Measurements from ENCODE around the gene DOCK2.
"Not testable (repeated sequence)": the region's sequence is repeated elsewhere in the genome, so short reads cannot be mapped to it uniquely, and the experiment has no call there.

Gene DOCK2

DNA sequence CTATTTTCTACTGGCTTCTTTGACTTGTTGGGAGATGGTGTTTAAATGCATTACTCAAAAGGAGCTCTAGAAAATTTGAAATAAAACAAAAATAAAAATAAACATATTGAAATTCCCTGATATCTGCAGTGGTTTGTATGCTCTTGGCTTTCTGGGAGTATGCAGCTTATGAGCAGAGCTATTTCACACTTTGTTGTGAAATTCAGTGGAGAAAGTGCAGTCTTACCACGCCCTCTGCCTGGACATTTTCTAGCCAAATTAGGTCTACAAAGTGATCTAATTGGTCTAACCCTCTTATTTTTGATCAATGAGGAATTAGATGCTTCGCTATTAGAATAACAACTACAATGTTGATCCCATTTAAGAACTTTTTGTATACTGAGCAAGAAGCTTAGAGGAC is 276.4 kb downstream of the DOCK2 start:
- no peak for DNase-seq

- no peak for DNase-seq
Measured at GRCh38 chr5:169914766-169915165, 277.7 kb downstream of the DOCK2 start.

GRCh38 chr5:169917500-169917899 is 280.4 kb downstream of the DOCK2 start:
- DNase-seq, result no peak

- no peak for DNase-seq
Measured at GRCh38 chr5:169918228-169918627, 281.2 kb downstream of the DOCK2 start.

DNA sequence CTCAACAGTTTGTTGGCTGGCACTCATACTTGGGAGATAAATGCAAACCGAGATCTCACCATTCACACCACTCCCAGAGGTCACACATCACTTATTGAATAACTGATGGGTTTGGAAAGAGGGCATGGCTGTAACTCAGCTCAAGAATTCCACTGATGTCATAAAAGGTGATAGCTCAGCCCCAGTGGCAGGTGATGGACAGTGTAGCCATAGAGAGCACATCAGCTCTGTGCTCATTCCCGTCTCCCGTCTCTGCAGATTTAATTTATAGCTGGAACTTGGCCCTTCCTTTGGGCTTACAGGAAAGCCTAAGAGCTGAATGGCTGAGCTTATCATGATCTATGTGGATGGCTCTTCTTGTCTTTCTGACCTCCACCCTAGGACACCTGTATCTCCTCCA is 283.4 kb downstream of the DOCK2 start:
- DNase-seq, result no peak

DNA sequence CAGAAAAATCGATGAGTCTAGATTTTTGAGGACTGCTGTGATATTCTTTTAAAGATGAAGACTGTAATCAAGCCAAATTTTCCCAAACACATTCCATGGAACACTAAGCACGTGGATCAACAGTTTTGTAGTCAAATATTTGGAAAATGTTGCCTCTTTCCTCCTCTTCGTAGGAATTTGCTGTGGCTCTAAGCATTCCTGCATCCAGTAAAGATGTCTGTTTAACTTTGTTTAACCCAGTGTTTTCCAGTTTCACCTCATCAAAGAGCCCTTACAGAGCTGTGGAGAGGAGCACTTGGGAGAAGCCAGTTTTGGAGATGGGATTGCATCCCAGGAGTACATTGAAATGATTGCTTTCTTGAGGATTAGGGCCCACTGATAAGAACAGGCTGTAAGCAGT is 284.3 kb downstream of the DOCK2 start:
- no peak for DNase-seq

DNA sequence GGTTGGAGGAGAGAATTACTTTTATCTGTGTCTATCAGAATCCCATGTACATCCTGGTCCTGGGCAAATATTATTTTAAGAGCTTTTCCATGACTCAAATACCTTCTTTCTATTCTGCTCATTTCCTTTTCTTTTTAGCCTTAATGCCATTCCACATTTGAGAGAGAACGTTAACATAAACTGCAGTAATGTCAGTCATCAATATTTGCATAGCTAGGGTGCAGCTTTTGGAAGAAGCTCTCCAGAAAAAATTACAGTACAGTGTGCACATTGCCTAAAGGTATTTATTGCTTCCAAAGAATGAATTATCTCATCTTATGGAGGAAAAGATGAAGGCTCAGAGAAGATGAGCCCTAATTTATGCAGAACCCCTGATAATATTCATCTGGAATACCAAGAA is 284.9 kb downstream of the DOCK2 start:
- no peak for DNase-seq

DNA sequence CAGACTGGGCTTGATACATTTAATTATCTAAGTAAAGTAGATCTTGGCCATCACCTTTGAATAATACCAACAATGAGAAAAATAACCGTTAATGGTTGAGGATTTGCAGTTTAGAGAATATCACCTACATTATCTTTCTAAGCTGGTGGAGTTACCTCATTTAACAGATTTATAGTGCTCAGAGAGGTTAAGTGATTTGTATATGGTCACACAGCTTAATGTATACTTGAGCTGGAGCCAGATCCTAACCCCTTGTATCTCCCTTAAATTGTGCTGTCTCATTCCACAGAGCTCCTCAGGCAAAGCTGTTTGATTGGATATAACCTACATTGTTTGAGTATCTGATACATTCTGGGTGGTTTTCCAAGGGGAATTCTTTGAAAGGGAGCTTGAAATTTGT is 285.4 kb downstream of the DOCK2 start:
- no peak for DNase-seq

DNA sequence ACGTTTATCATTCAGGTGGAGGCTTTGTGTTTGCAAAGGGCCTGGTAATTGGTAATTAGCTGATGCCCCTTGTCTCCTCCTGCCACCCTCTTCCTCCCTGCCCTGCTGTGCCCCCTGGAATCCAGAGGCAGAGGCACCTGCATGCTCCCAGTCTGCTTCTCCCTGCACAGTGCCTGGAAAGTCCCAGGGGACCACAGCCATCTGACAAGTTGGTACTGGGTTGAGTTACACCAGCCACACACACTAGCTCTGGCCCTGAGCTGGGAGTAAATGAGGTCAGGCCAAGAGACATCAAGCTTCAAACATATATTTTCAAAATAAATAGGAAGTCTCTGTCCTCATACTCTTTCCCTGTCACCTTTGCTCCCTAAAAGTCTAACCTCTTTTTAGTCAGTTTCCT is 286.9 kb downstream of the DOCK2 start:
- no peak for DNase-seq

DNA sequence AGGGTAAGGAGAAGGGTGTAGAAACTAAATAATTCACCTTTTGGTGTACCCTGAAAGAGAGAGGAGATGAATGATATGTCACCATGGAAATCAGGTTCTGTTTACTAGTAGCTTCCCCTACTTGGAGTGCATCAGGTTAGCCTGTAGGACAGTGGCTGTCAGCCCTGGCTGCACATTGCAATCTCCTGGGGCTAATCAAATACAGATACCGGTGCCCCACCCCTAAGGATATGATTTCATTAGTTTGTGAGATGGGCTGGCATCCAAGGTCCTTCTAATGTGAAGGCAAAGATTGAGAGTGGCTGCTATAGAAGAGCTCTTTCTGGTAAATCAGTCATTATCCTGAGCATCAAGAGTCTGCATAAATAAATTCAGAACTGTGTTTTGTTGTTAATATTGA is 296.1 kb downstream of the DOCK2 start:
- no peak for DNase-seq

GRCh38 chr5:169933616-169934015 is 296.5 kb downstream of the DOCK2 start:
- DNase-seq, result no peak

- no peak for DNase-seq
Measured at GRCh38 chr5:169934990-169935389, 297.9 kb downstream of the DOCK2 start.

GRCh38 chr5:169935762-169936161 is 298.7 kb downstream of the DOCK2 start:
- no peak for DNase-seq

DNA sequence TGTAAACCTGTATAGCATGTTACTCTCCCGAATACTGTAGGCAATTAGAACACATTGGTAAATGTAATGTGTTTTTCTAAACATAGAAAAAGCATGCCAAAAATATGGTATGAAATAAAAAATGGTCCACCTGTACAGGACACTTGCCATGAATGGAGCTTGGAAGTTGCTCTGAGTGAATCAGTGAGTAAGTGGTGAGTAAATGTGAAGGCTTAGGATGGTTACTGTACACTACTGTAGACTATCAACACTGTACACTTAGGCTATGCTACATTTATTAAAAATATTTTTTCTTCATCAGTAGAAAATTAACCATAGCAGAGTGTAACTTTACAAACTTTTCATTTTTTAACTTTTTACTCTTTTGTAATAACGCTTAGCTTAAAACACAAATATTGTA is 301.4 kb downstream of the DOCK2 start:
- DNase-seq, result no peak

DNA sequence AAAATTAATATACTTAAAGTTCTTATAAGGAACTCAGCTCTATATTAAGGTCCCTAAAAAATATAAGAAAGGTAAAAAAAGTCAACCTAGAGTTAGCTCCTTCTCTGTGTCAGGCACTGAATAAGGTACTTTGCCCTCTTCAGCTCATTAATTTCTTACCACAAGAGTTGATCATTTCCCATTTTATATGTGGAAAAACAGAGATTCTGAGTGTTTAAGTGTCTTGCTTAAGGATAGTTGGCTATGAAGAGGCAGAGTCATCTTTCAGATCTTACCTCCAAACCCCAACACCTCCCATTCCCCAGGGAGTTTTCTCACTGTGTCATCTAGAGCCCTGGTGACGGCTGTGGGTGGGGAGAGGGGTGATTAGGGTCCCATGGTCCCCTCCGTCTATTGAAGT is 302.7 kb downstream of the DOCK2 start:
- DNase-seq, result no peak

DNA sequence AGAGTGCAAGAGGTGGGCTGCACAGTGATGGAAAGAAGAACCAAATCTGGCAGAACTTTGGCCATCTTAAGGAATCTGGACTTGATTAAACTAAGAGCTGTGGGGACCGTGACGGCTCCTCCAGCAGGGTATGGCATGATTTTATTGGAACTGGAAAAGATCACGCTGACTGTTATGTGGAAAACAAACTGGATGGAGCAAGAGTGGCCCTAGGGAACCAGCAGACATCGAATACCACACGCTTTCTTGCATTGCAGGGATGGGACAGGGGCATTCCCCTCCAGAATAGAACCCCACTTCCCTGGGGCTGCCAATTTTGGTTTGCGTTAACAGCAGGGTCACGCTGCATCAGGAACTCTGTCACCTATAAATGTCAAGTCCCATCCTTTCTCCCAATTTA is 304.5 kb downstream of the DOCK2 start:
- no peak for DNase-seq

- no peak for DNase-seq
Measured at GRCh38 chr5:169942181-169942580, 305.1 kb downstream of the DOCK2 start.

GRCh38 chr5:169943026-169943425 is 306.0 kb downstream of the DOCK2 start:
- no peak for DNase-seq

GRCh38 chr5:169944115-169944514 is 307.0 kb downstream of the DOCK2 start:
- DNase-seq, result no peak

- DNase-seq, result no peak
Measured at GRCh38 chr5:169944922-169945680, 308.0 kb downstream of the DOCK2 start.

GRCh38 chr5:169945831-169946261 is 308.8 kb downstream of the DOCK2 start:
- DNase-seq, result no peak

DNA sequence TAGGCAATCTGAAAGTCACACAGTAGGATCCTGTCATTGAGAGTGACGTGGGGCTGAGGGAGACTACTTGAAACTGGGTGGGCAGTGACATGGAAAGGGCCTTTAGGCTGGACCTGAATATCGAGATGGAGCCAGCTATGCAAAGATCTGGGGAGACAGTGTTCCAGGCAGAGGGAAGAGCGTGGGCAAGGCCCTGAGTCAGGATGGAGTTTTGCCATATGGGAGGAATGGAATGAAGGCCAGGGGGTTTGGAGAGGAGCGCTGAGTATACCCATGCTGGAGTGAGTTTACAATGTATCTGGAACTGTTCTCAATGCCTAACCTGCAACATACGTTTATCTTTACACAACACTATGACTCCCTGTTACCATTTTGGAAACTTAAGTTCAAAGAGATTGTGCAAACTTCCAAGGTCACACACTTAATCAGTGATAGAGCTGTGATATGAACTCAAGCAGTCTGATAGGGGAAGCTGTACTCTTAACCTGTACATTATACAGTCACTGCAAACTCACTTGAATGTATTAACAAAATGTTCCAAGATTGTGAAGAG is 309.7 kb downstream of the DOCK2 start:
- DNase-seq, result no peak

GRCh38 chr5:169950333-169950732 is 313.3 kb downstream of the DOCK2 start:
- no peak for DNase-seq

DNA sequence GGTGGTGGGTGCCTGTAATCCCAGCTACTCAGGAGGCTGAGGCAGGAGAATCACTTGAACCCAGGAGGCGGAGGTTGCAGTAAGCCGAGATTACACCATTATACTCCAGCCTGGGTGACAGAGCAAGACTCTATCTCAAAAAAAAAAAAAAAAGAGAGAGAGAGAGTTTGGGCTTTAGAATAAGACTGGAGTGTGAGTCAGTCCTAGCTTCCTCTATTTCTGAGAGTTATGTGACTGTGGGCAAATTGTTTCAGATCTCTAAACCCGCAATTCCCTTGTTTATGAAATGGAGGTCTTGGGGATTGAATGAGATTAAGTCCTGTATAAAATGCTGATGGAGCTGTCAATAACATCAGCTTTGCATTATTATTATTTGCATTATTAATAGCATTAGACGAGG is 316.1 kb downstream of the DOCK2 start:
- DNase-seq, result not testable (repeated sequence)

- DNase-seq, result no peak
Measured at GRCh38 chr5:169954786-169955185, 317.7 kb downstream of the DOCK2 start.

All from activated naive CD4-positive, alpha-beta T cell treated with anti-CD3 and anti-CD28 coated beads, Interleukin-2, amount 50 U/mL, for 16 hours (primary cell).